Vagina (tissue), 2 donors: ENCODE data around the gene STX17.

Source experiments
- CTCF ChIP-seq, 3 experiments: fragments of 450-650 bp in 2 of 3; fragments of 200-600 bp in 1 of 3; sonication (generic) in 1 of 3; IDR thresholded peaks; one replicate each; pipeline ENCODE4 v1.5.1; 2017 to 2019; ENCODE audit warnings: antibody characterized with exemption in 3 of 3, mild to moderate bottlenecking in 2 of 3, moderate library complexity in 2 of 3
- POLR2A ChIP-seq, 2 donors: fragments of 450-650 bp; IDR thresholded peaks; one replicate each; pipeline ENCODE4 v1.6.1; 2017; ENCODE audit warnings: antibody characterized with exemption in 2 of 2, mild to moderate bottlenecking in 2 of 2, moderate library complexity in 2 of 2
- POLR2AphosphoS5 ChIP-seq, 2 donors: sonication (generic); formaldehyde crosslinking; IDR thresholded peaks; one replicate each; pipeline ENCODE4 v1.9.0; 2017; ENCODE audit warnings: antibody characterized with exemption in 2 of 2, mild to moderate bottlenecking in 2 of 2, low read depth in 1 of 2; ENCODE audit not compliant: insufficient read depth in 1 of 2

- no peak for TF ChIP-seq POLR2A (IDR thresholded peaks at IDR 0.05)
- TF ChIP-seq POLR2AphosphoS5 (IDR thresholded peaks at IDR 0.05; ENCODE audit: insufficient read depth in 1 of 2, low read depth in 1 of 2), result no peak
- no peak for TF ChIP-seq CTCF (IDR thresholded peaks at IDR 0.05)
These were observed 107.1 kb downstream of the STX17 start for GRCh38 chr9:100013573-100013972.
